Kidney (tissue), 14 donors: ENCODE measurements around the gene NTRK1. TPM values are rescaled to one million over a fixed set of nuclear protein-coding genes. Genes with fewer than 3 reads are reported as not detected.

Source experiments
- DNase-seq, 5 donors: peaks; one replicate each; pipeline ENCODE4 v3.0.0-alpha.2; 2013 to 2020
- FAIRE-seq: peaks from 2 replicates; lab custom pipeline; 2012; peaks lifted over from hg19 to GRCh38; lab: Jason Lieb, UNC
- H3K27ac ChIP-seq, 2 donors: one replicate each; pipeline ENCODE4 v1.7.0; 2013; ENCODE audit warnings: low read depth in 2 of 2, low read length in 2 of 2, inconsistent platforms in 1 of 2
- H3K27me3 ChIP-seq: one replicate; pipeline ENCODE4 v1.7.1; 2013; ENCODE audit warnings: low read length, inconsistent platforms; ENCODE audit not compliant: control insufficient read depth, insufficient read depth
- H3K36me3 ChIP-seq, 3 donors: one replicate each; pipeline versions ENCODE4 v1.7.0 to v1.7.1; 2013; ENCODE audit warnings: low read length in 3 of 3, control low read depth in 1 of 3, inconsistent platforms in 1 of 3; ENCODE audit not compliant: insufficient read depth in 3 of 3, control insufficient read depth in 2 of 3
- H3K4me1 ChIP-seq, 3 donors: one replicate each; pipeline versions ENCODE4 v1.7.0 to v1.7.1; 2013; ENCODE audit warnings: low read length in 3 of 3, inconsistent platforms in 1 of 3, low read depth in 1 of 3; ENCODE audit not compliant: control insufficient read depth in 2 of 3, insufficient read depth in 2 of 3
- H3K4me3 ChIP-seq, 3 donors: one replicate each; pipeline versions ENCODE4 v1.7.0 to v1.8.1; 2013; ENCODE audit warnings: low read length in 3 of 3, control low read depth in 1 of 3, inconsistent platforms in 1 of 3
- H3K9ac ChIP-seq, 3 donors: one replicate each; pipeline versions ENCODE4 v1.7.0 to v1.7.1; 2013; ENCODE audit warnings: low read length in 3 of 3, control low read depth in 1 of 3, inconsistent platforms in 1 of 3
- H3K9me3 ChIP-seq, 3 donors: one replicate each; pipeline versions ENCODE4 v1.7.0 to v1.7.1; 2013; ENCODE audit warnings: low read length in 3 of 3, control low read depth in 1 of 3, inconsistent platforms in 1 of 3; ENCODE audit not compliant: control insufficient read depth in 2 of 3, insufficient read depth in 1 of 3
- intact Hi-C: fragments of 100-400 bp; cut with DNase I; formaldehyde crosslinking; loops from one replicate; pipeline ENCODE4 v1.11.1; 2022
- polyA plus RNA-seq: library from polyadenylated mRNA; stranded (reverse); fragments of 350-450 nt; fragmentation: Illumina TruSeq; extraction: RNeasy Lipid Tissue Mini Kit (QIAGEN cat#74804); gene quantifications from one replicate; pipeline ENCODE4 v1.2.3, GENCODE V29; 2014; ENCODE audit warnings: low read depth, low replicate concordance; ENCODE audit not compliant: insufficient read depth
- total RNA-seq: library from RNA; stranded (reverse); fragmentation: NEBNext Ultra II Directional; extraction: Animal tissue kit (Norgen Biotek cat#: 25700); gene quantifications from one replicate; pipeline ENCODE4 v1.2.1, GENCODE V29; 2021
- TF ChIP-seq, protein P1 (sequence below): IDR thresholded peaks from 3 replicates; pipeline ENCODE4 v1.5.1; 2012; ENCODE audit warnings: mild to moderate bottlenecking, moderate library complexity, borderline replicate concordance; ENCODE audit not compliant: insufficient read depth; ENCODE audit errors: extremely low read depth
- donor health status: control.
- donor health status: control.
- donor health status: control.
- donor health status: control.
- donor health status: control.
- donor health status: DM: yes; HTN: yes; CAD: no.
- donor health status: Normal renal cell carcinoma (clear cell type).

The NTRK1 gene
- total and polyA plus RNA-seq, 2 donors from 2014 or later = 1.0 to 1.3 TPM

GRCh38 chr1:156833603-156834002, 27.1 kb upstream of the NTRK1 start:
- intact Hi-C loops = no loop called here
- Histone ChIP-seq H3K27me3 (peaks cover 2% of the 10 kb centered on the region), H3K36me3 (no peaks in the 10 kb centered on the region), H3K9me3 (no peaks in the 10 kb centered on the region), H3K27ac (no peak overlapping the region), H3K4me1 (no peaks in the 10 kb centered on the region), H3K4me3 (no peak overlapping the region), H3K9ac (no peak overlapping the region)
- TF ChIP-seq, protein P1, sequence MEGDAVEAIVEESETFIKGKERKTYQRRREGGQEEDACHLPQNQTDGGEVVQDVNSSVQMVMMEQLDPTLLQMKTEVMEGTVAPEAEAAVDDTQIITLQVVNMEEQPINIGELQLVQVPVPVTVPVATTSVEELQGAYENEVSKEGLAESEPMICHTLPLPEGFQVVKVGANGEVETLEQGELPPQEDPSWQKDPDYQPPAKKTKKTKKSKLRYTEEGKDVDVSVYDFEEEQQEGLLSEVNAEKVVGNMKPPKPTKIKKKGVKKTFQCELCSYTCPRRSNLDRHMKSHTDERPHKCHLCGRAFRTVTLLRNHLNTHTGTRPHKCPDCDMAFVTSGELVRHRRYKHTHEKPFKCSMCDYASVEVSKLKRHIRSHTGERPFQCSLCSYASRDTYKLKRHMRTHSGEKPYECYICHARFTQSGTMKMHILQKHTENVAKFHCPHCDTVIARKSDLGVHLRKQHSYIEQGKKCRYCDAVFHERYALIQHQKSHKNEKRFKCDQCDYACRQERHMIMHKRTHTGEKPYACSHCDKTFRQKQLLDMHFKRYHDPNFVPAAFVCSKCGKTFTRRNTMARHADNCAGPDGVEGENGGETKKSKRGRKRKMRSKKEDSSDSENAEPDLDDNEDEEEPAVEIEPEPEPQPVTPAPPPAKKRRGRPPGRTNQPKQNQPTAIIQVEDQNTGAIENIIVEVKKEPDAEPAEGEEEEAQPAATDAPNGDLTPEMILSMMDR = no peak
- FAIRE-seq (no peak), DNase-seq (peak in 1 of 5 donors; percentile 10)

- TF ChIP-seq, protein P1 = no peak
- Histone ChIP-seq H3K36me3 (no peaks in the 10 kb centered on the region), H3K27ac (no peak overlapping the region), H3K4me3 (no peak overlapping the region), H3K4me1 (no peaks in the 10 kb centered on the region), H3K27me3 (peaks cover 2% of the 10 kb centered on the region), H3K9me3 (no peaks in the 10 kb centered on the region), H3K9ac (no peak overlapping the region)
- FAIRE-seq (no peak), DNase-seq (peak in 1 of 5 donors; percentile 3)
- intact Hi-C loops = no loop called here
These were observed 26.3 kb upstream of the NTRK1 start for GRCh38 chr1:156834322-156834721.

DNA sequence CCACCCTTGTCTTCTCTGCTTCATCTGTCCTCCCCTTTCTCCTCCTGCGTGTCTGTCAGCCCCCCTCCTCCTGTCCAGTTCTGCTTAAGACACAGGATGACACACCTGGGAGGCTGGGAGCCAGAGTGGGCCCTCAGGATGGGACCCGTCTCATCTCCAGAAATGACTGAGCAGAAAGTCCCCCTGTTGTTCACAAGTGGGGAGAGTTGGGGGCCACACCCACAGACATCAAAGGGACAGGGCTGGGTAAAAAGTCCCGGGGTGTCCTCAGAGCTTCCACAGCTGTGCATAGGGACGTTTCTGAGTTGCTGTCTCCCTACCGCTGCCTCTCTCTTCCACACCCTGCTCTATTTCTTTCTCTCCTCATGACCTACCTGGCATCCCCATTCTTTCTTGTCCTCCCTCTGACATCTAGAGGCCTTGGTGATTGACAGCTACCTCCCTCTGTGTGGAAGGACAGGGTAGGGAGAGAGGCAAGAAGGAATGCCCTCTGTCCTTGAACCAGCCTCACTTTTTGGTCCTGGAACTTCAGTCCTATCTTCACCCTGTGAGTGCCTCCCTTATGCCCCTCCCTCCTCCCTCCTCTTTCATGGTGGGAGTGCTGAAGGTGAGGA, 24.5 kb upstream of the NTRK1 start:
- intact Hi-C loops = no loop called here
- DNase-seq (peak in 1 of 5 donors; percentile 29), FAIRE-seq (no peak)
- Histone ChIP-seq H3K9me3 (no peaks in the 10 kb centered on the region), H3K9ac (no peak overlapping the region), H3K4me3 (no peak overlapping the region), H3K36me3 (no peaks in the 10 kb centered on the region), H3K27ac (no peak overlapping the region), H3K4me1 (no peaks in the 10 kb centered on the region), H3K27me3 (peaks cover 2% of the 10 kb centered on the region)
- TF ChIP-seq, protein P1 = no peak

DNA sequence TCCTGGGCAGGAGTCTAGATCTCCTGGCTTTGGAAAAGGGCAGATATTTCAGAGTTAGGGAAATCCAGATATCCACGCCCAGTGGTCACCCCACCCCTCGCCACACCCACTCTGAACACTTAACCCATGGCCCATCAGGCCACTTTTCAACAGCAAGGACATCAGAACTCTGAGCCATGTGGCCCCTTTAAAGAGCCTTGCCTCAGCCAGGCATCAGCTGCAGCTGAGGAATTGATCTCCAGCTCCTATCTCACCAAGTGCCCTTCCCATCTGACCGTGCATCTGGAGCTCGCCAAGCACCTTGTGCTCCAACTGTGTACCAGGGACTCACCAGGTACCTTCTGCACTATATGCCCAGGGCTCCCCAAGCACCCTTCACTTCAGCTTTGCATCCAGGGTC, 23.8 kb upstream of the NTRK1 start:
- H3K36me3 ChIP-seq = no peaks in the 10 kb centered on the region
- peak in 1 of 5 donors; percentile 22 for DNase-seq
- H3K4me1 ChIP-seq = no peaks in the 10 kb centered on the region
- intact Hi-C loops = no loop called here
- no peak overlapping the region for H3K4me3 ChIP-seq
- no peak overlapping the region for H3K27ac ChIP-seq
- H3K9me3 ChIP-seq = no peaks in the 10 kb centered on the region
- H3K27me3 ChIP-seq = peaks cover 2% of the 10 kb centered on the region
- no peak overlapping the region for H3K9ac ChIP-seq
- FAIRE-seq = no peak
- TF ChIP-seq, protein P1 = no peak
